Endothelial cell of umbilical vein (primary cell): ENCODE results near the gene URI1. TPM values are rescaled to one million over a fixed set of nuclear protein-coding genes. Genes with fewer than 3 reads are reported as not detected.

Experiments
- BruUV-seq: library from RNA; stranded (reverse); fragments of 400-500 nt; replicated peaks from 2 replicates; lab custom pipeline; 2021; lab: Mats Ljungman, UMichigan
- CTCF ChIA-PET: fragments of 300-600, 350-600 bp; sonication (Branson Sonifier 250); formaldehyde crosslinking; loops from one replicate; lab custom pipeline; 2021; ENCODE audit warnings: antibody characterized with exemption, inconsistent platforms; lab: Charles Lee
- POLR2A ChIA-PET: fragments of 300-600, 350-600 bp; sonication (Branson Sonifier 250); formaldehyde crosslinking; loops from one replicate; lab custom pipeline; 2021; ENCODE audit warnings: antibody characterized with exemption, inconsistent platforms; lab: Charles Lee
- DNase-seq: peaks from one replicate; pipeline ENCODE4 v3.0.0-alpha.2; 2011; ENCODE audit warnings: low read depth, low spot score
- FAIRE-seq: peaks from 2 replicates; lab custom pipeline; 2011; peaks lifted over from hg19 to GRCh38; lab: Jason Lieb, UNC
- H2AFZ ChIP-seq: 2 replicates; pipeline ENCODE4 v1.6.0; 2012; ENCODE audit warnings: low read depth, low read length, control low read depth, inconsistent platforms
- H3K27ac ChIP-seq: 2 replicates; pipeline ENCODE4 v1.5.1; 2011; ENCODE audit warnings: low read depth, mild to moderate bottlenecking, control low read depth, low read length, moderate library complexity; ENCODE audit not compliant: insufficient read depth
- H3K27me3 ChIP-seq, 2 experiments: 2 replicates each; pipeline versions ENCODE4 v1.6.0 to v1.6.1; 2011; ENCODE audit warnings: low read length in 2 of 2, mixed read lengths in 1 of 2; ENCODE audit not compliant: control insufficient read depth in 2 of 2, insufficient read depth in 2 of 2
- H3K36me3 ChIP-seq, 2 experiments: 2 replicates in 1 of 2; 3 replicates in 1 of 2; pipeline ENCODE4 v1.5.1; 2011; ENCODE audit warnings: low read length in 2 of 2, mild to moderate bottlenecking in 1 of 2, moderate library complexity in 1 of 2; ENCODE audit not compliant: control insufficient read depth in 2 of 2, insufficient read depth in 2 of 2; ENCODE audit errors: extremely low read depth in 1 of 2
- H3K4me1 ChIP-seq: 3 replicates; pipeline ENCODE4 v1.5.1; 2011; ENCODE audit warnings: mild to moderate bottlenecking, low read length; ENCODE audit not compliant: control insufficient read depth, insufficient read depth; ENCODE audit errors: extremely low read depth
- H3K4me2 ChIP-seq: 2 replicates; pipeline ENCODE4 v1.6.1; 2011; ENCODE audit warnings: low read length, control low read depth, mixed read lengths; ENCODE audit not compliant: insufficient read depth
- H3K4me3 ChIP-seq, 3 experiments: fragments of 200-600 bp in 1 of 3; sonication (generic), shearing (Covaris generic) in 1 of 3; replicated peaks in 1 of 3; 2 replicates each; pipeline ENCODE4 v1.5.1; 2011 to 2016; ENCODE audit warnings: control low read depth in 3 of 3, low read length in 3 of 3, mild to moderate bottlenecking in 2 of 3, inconsistent platforms in 1 of 3, low read depth in 1 of 3, moderate library complexity in 1 of 3; ENCODE audit not compliant: insufficient read depth in 1 of 3
- H3K79me2 ChIP-seq: 2 replicates; pipeline ENCODE4 v1.6.0; 2012; ENCODE audit warnings: low read length, inconsistent platforms; ENCODE audit not compliant: control insufficient read depth, insufficient read depth
- H3K9ac ChIP-seq: replicated peaks from 2 replicates; pipeline ENCODE3; 2011; ENCODE audit warnings: low read length, control low read depth; ENCODE audit not compliant: insufficient read depth; ENCODE audit errors: extremely low read depth
- H3K9me1 ChIP-seq: replicated peaks from 3 replicates; pipeline ENCODE4 v1.6.0; 2011; ENCODE audit warnings: mild to moderate bottlenecking, low read length; ENCODE audit not compliant: control insufficient read depth, insufficient read depth; ENCODE audit errors: extremely low read depth
- H3K9me3 ChIP-seq: replicated peaks from 2 replicates; pipeline ENCODE4 v1.5.1; 2012; ENCODE audit warnings: low read length, inconsistent platforms; ENCODE audit not compliant: control insufficient read depth, insufficient read depth
- H4K20me1 ChIP-seq: replicated peaks from 2 replicates; pipeline ENCODE3; 2011; ENCODE audit warnings: mild to moderate bottlenecking, low read length; ENCODE audit not compliant: control insufficient read depth, insufficient read depth; ENCODE audit errors: extremely low read depth
- EZH2 ChIP-seq: IDR thresholded peaks from 2 replicates; pipeline ENCODE4 v1.6.1; 2012; ENCODE audit warnings: borderline replicate concordance, low read depth, mild to moderate bottlenecking, moderate library complexity, low read length, inconsistent platforms; ENCODE audit not compliant: severe bottlenecking
- FOS ChIP-seq: IDR thresholded peaks from 2 replicates; pipeline ENCODE4 v1.6.1; 2011; ENCODE audit warnings: mild to moderate bottlenecking, low read length, moderate library complexity, borderline replicate concordance; ENCODE audit not compliant: insufficient read depth
- GATA2 ChIP-seq: IDR thresholded peaks from 2 replicates; pipeline ENCODE4 v1.7.0; 2011; ENCODE audit warnings: low read depth, mild to moderate bottlenecking, moderate library complexity, mixed read lengths, low read length; ENCODE audit not compliant: insufficient read length, insufficient read depth
- JUN ChIP-seq: IDR thresholded peaks from 2 replicates; pipeline ENCODE4 v1.6.1; 2011; ENCODE audit warnings: borderline replicate concordance, low read depth; ENCODE audit not compliant: insufficient read length, insufficient read depth
- MYC ChIP-seq: IDR thresholded peaks from one replicate; pipeline ENCODE4 v1.6.1; 2011; ENCODE audit warnings: mild to moderate bottlenecking, low read depth, low read length
- POLR2A ChIP-seq: IDR thresholded peaks from 2 replicates; pipeline ENCODE4 v1.6.1; 2012; ENCODE audit warnings: low read depth, mild to moderate bottlenecking, control low read depth, low read length
- POLR2AphosphoS5 ChIP-seq: IDR thresholded peaks from 2 replicates; pipeline ENCODE4 v1.6.1; 2012; ENCODE audit warnings: low read depth, mild to moderate bottlenecking, control low read depth, low read length, moderate library complexity; ENCODE audit not compliant: insufficient read depth
- dilution Hi-C: fragments of 300-500 bp; cut with MboI; formaldehyde crosslinking; loops from one replicate; pipeline ENCODE4 v1.15.0; 2019; ENCODE audit warnings: low sequenced_read_pairs; ENCODE audit not compliant: extremely low pct_ligation_motif_present
- intact Hi-C: fragments of 100-400 bp; cut with micrococcal nuclease; formaldehyde crosslinking; loops from one replicate; pipeline ENCODE4 v1.10.0; 2022
- polyA plus RNA-seq, 4 experiments: library from polyadenylated mRNA; depleted of rRNA in 3 of 4; stranded (reverse) in 3 of 4; unstranded in 1 of 4; fragments of >200 nt; gene quantifications; 2 replicates each; pipeline versions ENCODE4 v1.2.1 to v1.2.3, GENCODE V29; 2011 to 2012; ENCODE audit warnings: missing spikeins in 1 of 4
- total RNA-seq: library from RNA; stranded (reverse); gene quantifications from 2 replicates; pipeline ENCODE4 v1.2.3, GENCODE V29; 2021
- TF ChIP-seq, protein P1 (sequence below): IDR thresholded peaks from 2 replicates; pipeline ENCODE4 v1.6.1; 2011; ENCODE audit not compliant: insufficient read depth, insufficient read length
- TF ChIP-seq, protein P2 (sequence below), 2 donors: IDR thresholded peaks; 1 replicate in 1 of 2; 2 replicates in 1 of 2; pipeline ENCODE4 v1.5.1; 2011; ENCODE audit warnings: low read length in 2 of 2, mild to moderate bottlenecking in 2 of 2, moderate library complexity in 2 of 2, control low read depth in 1 of 2, inconsistent platforms in 1 of 2, low read depth in 1 of 2; ENCODE audit not compliant: insufficient read depth in 1 of 2; ENCODE audit errors: extremely low read depth in 1 of 2

URI1 gene
- total and polyA plus RNA-seq, 2 donors (not counting 3 experiments of a cell fraction or from before 2014, with no cell fraction given): 12.8 to 28.9 TPM

DNA sequence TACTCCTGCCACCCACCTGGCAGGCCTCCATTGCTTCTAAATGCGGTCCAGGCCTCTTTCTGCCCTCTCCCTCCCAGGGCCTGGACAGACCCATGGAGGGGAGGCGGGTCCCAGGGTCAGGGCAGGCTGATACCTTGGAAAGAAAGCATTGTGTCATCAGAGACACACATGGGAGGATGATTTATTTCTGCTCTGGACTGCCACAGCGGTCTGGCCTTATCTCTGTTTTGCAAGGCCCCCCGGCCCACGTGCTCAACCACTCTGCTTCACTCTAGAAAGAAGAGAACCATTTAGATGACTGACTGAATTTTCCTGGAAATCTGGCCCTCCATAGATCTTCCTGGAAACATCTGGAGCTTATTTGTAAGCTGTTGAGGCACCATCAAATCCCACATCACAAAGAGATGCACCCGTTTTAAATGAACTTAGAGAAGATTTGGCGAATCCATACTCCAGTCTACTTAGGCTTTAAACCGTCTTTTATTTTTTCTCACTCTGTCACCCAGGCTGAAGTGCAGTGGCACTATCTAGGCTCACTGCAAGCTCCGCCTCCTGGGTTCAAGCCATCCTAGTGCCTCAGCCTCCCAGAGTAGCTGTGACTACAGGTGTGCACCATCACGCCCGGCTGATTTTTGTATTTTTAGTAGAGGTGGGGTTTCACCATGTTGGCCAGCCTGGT lies 48.3 kb upstream of the URI1 start:
- Histone ChIP-seq H3K27ac (no peak overlapping the region), H3K4me2 (no peak overlapping the region), H3K4me3 (no peak overlapping the region), H3K9me3 (no peaks in the 10 kb centered on the region), H3K9ac (no peak overlapping the region), H2AFZ (no peak overlapping the region), H4K20me1 (no peaks in the 10 kb centered on the region), H3K9me1 (no peaks in the 10 kb centered on the region), H3K27me3 (no peaks in the 10 kb centered on the region), H3K4me1 (no peaks in the 10 kb centered on the region), H3K79me2 (no peaks in the 10 kb centered on the region), H3K36me3 (no peaks in the 10 kb centered on the region)
- BruUV-seq: no TSS peak
- TF ChIP-seq POLR2AphosphoS5: no peak
- TF ChIP-seq, protein P1, sequence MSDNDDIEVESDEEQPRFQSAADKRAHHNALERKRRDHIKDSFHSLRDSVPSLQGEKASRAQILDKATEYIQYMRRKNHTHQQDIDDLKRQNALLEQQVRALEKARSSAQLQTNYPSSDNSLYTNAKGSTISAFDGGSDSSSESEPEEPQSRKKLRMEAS: no peak
- TF ChIP-seq POLR2A: no peak
- TF ChIP-seq GATA2: no peak
- TF ChIP-seq FOS: no peak
- TF ChIP-seq JUN: no peak
- TF ChIP-seq, protein P2, sequence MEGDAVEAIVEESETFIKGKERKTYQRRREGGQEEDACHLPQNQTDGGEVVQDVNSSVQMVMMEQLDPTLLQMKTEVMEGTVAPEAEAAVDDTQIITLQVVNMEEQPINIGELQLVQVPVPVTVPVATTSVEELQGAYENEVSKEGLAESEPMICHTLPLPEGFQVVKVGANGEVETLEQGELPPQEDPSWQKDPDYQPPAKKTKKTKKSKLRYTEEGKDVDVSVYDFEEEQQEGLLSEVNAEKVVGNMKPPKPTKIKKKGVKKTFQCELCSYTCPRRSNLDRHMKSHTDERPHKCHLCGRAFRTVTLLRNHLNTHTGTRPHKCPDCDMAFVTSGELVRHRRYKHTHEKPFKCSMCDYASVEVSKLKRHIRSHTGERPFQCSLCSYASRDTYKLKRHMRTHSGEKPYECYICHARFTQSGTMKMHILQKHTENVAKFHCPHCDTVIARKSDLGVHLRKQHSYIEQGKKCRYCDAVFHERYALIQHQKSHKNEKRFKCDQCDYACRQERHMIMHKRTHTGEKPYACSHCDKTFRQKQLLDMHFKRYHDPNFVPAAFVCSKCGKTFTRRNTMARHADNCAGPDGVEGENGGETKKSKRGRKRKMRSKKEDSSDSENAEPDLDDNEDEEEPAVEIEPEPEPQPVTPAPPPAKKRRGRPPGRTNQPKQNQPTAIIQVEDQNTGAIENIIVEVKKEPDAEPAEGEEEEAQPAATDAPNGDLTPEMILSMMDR (IDR thresholded peaks at IDR 0.05; ENCODE audit: extremely low read depth in 1 of 2, insufficient read depth in 1 of 2, low read depth in 1 of 2, low read length in 2 of 2): no peak
- TF ChIP-seq MYC: no peak
- no peak for TF ChIP-seq EZH2
- FAIRE-seq (no peak), DNase-seq (no peak)
- intact Hi-C loops: no loop called here
- CTCF ChIA-PET: no interaction called here
- POLR2A ChIA-PET: no interaction called here
- dilution Hi-C loops: no loop called here
